GM10248 (cell line): ENCODE measurements around the gene NKAIN2.

Experiments
- CTCF ChIA-PET: fragments of 300-600 bp; sonication (Branson Sonifier 250); formaldehyde crosslinking; extraction: SDS; loops from one replicate; lab custom pipeline; 2021; ENCODE audit warnings: antibody characterized with exemption; lab: Yijun Ruan, JAX
- POLR2A ChIA-PET: fragments of 350-650 bp; sonication (Branson Sonifier 250); formaldehyde crosslinking; extraction: SDS; loops from one replicate; lab custom pipeline; 2020; ENCODE audit warnings: antibody characterized with exemption; lab: Yijun Ruan, JAX
- DNase-seq: peaks from one replicate; pipeline ENCODE4 v3.0.0; 2012; ENCODE audit errors: extremely low spot score
- CTCF ChIP-seq: IDR thresholded peaks from 2 replicates; pipeline ENCODE4 v1.5.1; 2012; ENCODE audit warnings: mild to moderate bottlenecking, low read depth; ENCODE audit errors: extremely low read depth, missing control alignments, control extremely low read depth

The NKAIN2 gene

GRCh38 chr6:123941855-123942254, 138.2 kb downstream of the NKAIN2 start:
- ChIA-PET POLR2A (no interaction called here), CTCF (interaction anchor here (1.0 to 1.2 kb wide), 2 partner anchors 24 to 29 kb away, joined by 3 read pairs; no protein-coding TSS in a partner anchor)
- no peak for DNase-seq
- TF ChIP-seq CTCF, result no peak

GRCh38 chr6:123945386-123945785, 141.7 kb downstream of the NKAIN2 start:
- no peak for TF ChIP-seq CTCF
- CTCF ChIA-PET, result interaction anchor here (1.1 to 1.5 kb wide), 2 partner anchors 9 to 17 kb away, joined by 3 read pairs; no protein-coding TSS in a partner anchor
- DNase-seq, result no peak

GRCh38 chr6:123953920-123954319, 150.3 kb downstream of the NKAIN2 start:
- TF ChIP-seq CTCF, result no peak
- CTCF ChIA-PET, result interaction anchor here (1.4 to 1.8 kb wide), 2 partner anchors 12 to 16 kb away, joined by 3 to 4 read pairs; no protein-coding TSS in a partner anchor
- POLR2A ChIA-PET, result no interaction called here
- DNase-seq, result no peak

More at GRCh38 chr6:123945386-123945785, 141.7 kb downstream of the NKAIN2 start:
- POLR2A ChIA-PET, result no interaction called here

GRCh38 chr6:123956492-123957139, 153.0 kb downstream of the NKAIN2 start:
- ChIA-PET POLR2A (no interaction called here), CTCF (interaction anchor here (1.1 to 1.3 kb wide), 2 partner anchors 8 to 21 kb away, joined by 3 read pairs; no protein-coding TSS in a partner anchor)
- TF ChIP-seq CTCF, result no peak
- DNase-seq, result no peak

GRCh38 chr6:123962508-123962907, 158.8 kb downstream of the NKAIN2 start:
- POLR2A ChIA-PET, result no interaction called here
- TF ChIP-seq CTCF, result no peak
- no peak for DNase-seq
- CTCF ChIA-PET, result interaction anchor here (1.5 kb wide), 1 partner anchor 80 kb away, joined by 3 read pairs; no protein-coding TSS in a partner anchor

- ChIA-PET CTCF (interaction anchor here (1.2 to 2.7 kb wide), 8 partner anchors 11 to 249 kb away, joined by 3 to 10 read pairs (median 4); no protein-coding TSS in a partner anchor), POLR2A (no interaction called here)
- TF ChIP-seq CTCF, result no peak
- DNase-seq, result no peak
These were observed 162.2 kb downstream of the NKAIN2 start for GRCh38 chr6:123965894-123966293.
